GM19467 (cell line): ENCODE results near the gene H2BK1.

ENCODE experiments used
- ATAC-seq: cut with Tn5 transposase; IDR thresholded peaks from one replicate; pipeline ENCODE4 v1.9.1; 2021; ENCODE audit warnings: mild to moderate bottlenecking, moderate library complexity; ENCODE audit not compliant: unreplicated experiment

The H2BK1 gene

DNA sequence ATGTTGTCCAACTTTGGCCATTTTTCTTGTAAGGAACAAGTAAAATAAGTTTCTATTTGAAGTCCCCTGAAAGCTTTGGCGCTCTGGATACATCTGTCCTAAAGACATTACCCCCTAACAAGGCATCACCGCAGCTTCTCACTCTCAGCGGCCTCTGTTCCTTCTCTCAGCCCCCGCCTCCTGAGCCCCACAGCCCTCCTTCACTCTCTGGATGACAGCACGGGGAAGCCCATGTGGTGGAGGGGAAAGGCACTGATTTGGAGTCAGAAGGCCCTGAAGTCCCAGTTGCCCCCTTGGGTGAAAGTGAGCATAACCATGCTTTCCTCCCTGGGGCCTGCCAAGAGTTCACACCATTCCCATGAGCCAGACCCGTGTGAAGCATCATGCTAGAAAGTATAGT is 4.6 kb downstream of the H2BK1 start:
- no peak for ATAC-seq

DNA sequence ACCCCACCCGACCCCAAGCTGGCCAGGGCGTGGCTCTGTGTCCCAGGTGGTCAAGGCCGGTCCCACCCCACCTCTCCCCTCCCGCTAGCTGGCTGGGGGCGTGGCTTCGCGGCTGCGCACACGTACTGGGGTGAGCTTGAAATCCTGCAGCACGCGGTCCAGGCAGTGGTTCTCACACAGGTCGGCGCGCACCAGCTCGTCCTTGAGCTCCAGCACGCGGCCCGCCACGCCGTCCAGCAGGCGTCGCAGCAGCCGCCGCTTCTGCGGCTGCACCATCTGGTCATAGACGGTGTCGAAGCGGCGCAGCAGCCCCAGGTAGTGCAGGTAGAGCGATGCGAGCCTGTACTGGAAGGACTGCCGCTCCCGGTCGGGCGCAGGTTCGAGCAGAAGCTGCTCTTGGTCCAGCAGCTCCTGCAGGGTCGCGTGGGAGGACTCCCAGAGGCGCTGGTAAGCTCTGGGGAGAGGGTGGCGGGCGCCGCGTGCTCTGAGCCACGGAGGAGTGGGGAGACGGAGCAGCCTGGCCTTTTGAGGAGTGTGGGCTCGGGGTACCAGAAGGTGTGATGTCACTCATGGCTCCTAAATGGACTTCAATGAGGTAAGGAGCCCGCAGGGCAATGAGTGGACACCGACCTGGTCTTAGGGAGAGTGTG is 5.8 kb downstream of the H2BK1 start:
- no peak for ATAC-seq

DNA sequence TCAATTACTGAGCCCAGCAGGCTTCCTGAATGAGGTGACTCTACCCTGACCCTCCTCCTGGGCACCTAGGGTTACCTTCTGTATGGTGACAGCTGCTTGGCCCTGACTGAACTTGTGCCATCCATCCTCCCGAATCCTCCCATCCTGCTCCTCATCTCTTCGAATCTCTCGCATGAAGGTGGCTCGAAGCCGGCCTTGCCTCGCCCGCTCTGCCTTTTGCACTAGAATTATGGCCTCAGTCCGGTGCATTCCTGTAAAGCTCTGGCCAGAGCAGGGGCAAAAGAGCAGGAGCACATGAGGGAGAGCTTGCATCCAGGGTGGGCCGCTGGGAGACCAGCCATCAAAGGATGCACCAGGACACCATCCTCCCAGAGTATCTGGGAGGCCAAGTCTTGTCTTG is 7.5 kb downstream of the H2BK1 start:
- ATAC-seq: no peak

- no peak for ATAC-seq
These were observed 8.5 kb downstream of the H2BK1 start for GRCh38 chr7:151201751-151202150.

DNA sequence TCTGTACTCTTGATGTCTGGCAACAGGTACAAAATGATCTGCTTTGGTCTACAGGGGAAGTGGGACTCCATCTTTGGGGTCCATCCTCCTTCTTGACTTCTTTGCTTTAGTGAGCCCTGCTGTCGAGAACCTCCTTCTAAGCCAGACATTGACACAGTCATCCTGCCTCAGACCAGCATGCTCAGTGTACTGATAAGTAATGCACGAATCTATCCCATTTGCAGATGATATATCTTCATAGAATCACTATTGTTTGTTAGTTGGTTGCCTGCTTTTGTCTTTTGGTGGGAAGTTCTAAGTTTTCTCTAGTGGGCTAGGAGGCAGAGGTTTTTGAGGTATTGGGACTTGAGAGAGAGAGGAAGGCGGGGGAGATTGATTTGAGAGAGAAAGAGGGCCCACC is 8.9 kb downstream of the H2BK1 start:
- no peak for ATAC-seq

- no peak for ATAC-seq
These were observed 11.1 kb downstream of the H2BK1 start for GRCh38 chr7:151198945-151199848.

DNA sequence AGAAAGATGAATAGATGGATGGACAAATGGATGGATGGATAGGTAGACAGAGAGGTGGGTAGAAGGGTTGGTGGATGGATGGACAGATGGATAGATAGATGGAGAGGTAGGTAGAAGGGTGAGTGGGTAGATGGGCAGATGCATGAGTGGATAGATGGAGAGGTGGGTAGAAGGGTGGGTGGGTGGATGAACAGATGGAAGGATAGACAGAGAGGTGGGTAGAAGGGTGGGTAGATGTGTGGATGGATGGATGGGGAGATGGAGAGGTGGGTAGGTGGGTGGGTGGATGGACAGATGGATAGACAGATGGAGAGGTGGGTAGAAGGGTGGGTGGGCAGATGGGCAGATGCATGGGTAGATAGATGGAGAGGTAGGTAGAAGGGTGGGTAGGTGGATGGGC is 12.4 kb downstream of the H2BK1 start:
- no peak for ATAC-seq

DNA sequence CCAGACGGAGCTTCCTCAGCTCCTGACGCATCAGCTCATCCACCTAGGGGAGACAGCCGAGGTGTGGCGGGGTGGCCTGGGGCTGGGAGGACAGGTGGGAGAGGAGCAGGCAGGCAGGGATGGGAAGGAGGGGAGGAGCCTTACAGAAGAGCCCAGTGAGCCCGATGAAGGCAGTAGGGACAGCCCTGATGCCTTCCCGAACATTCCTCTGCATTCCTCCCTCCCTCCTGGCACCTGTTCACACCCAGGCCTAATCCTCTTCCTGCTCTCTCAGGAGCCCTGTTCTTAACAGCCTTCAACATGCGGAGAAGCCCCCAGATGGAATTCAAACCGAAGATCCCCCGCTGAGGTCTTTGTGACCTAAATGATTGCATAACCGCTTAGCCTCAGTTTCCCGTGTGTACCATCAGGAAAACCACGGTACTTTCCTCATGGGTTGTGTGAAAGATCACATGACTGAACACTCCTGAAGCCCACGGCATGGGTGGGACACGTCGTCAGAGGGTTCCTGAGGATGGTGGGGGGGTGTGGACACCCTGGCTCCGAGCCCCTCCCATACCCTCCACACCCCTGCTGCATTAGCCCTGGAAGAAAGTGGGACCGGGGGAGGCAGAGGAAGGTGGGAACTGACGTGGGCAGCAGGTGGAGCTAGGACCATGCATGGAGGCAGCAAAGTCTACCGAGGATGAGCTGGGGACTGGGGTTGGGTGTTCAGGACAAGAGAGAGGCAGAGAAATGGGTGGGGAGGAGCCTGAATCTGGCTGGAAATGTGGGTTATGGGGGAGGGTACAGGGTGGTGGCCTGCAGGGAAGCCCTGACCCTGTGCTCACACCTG is 14.5 kb downstream of the H2BK1 start:
- ATAC-seq: no peak

DNA sequence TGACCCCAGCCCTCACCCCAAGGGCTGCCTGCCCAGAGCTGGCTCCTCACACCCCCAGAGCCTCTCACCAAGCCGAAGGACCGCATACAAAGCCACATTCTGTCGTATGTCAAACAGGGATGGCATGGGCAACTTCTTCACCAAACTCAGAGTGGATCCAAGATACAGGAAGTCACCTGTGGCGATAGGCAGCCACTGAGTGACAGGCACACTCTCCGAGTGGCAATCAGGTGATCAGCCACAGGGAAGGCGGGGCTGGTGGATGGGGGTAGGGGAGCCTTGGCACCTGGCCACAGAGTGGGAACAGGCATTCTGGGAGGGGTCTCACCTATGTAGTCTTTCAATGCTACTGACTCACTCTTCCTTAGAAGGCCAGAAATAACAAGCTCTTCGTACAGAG is 16.1 kb downstream of the H2BK1 start:
- no peak for ATAC-seq

GRCh38 chr7:151193203-151193978 is 16.9 kb downstream of the H2BK1 start:
- no peak for ATAC-seq

DNA sequence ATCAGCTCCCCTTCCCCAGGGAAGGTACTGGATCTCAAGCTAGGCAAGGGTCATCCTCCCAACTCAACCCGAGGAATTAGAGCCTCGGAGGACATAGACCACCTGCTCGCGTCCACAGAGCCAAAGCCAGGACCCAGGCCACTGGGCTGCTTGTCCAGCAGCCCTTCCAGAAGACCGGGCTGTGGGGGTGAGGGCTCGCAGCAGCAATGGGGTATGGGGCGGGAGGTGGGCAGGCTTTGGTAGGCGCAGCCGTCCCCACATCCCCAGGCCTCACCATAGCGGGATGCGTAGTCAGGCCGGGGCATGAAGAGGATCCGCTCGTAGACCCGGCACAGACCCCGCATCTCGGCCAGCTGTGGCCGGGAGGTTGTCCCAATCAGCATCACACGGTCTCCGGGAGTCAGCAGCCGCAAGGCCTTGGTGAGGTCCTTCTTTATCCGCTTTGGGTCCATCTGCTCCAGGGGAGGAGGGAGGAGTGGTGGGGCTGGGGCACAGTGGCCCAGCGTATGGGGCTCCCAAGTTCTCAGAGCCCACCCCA is 18.2 kb downstream of the H2BK1 start:
- no peak for ATAC-seq

DNA sequence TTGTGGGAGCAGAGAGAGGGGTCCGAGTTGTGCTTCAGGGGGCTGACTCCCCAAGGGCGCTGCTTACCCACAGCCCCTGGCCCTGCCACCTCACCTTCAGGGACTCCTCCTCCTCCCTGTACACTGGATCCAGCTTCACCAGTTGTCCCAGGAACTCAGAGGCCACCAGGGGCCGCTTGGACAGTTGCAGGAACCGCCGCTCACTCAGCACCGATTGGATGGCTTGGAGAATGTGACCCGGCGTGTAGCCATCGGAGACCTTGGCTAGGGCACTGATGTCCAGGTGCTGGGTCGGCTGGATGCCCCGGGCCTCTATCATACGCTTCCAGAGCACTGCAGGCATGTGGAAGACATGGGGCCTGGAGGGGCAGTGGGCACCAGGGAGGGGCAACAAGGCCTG is 18.7 kb downstream of the H2BK1 start:
- ATAC-seq: no peak

DNA sequence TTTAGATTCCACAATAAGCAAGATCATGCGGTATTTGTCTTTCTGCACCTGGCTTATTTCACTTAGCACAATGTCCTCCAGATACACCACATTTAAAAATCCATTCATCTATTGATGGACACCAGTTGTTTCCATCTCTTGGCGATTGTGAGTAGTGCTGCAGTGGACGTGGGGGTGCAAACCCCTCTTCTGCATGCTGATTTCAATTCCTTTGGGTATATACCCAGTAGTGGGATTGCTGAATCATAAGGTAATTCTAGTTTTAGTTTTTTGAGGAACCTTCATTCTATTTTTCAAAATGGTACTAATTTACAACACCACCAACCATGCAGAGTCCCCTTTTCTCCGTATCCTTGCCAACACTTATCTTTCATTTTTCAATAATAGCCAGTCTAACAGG is 21.2 kb downstream of the H2BK1 start:
- ATAC-seq: no peak

DNA sequence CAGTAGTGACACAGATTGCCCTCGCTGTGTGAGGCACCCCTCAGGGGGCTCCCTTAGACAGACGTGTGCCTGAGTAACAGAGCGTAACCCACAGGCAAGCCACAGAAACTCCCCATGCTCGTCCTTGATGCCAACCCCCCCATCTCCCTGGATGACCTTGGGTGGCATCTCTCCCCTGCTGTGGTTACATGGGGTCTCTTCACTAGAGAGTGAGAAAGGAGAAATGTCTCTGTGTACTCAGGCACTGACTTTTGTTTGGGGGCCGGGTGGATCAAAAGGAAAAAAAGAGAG is 22.1 kb downstream of the H2BK1 start:
- ATAC-seq: no peak

GRCh38 chr7:151187409-151188251 is 22.7 kb downstream of the H2BK1 start:
- ATAC-seq: no peak

DNA sequence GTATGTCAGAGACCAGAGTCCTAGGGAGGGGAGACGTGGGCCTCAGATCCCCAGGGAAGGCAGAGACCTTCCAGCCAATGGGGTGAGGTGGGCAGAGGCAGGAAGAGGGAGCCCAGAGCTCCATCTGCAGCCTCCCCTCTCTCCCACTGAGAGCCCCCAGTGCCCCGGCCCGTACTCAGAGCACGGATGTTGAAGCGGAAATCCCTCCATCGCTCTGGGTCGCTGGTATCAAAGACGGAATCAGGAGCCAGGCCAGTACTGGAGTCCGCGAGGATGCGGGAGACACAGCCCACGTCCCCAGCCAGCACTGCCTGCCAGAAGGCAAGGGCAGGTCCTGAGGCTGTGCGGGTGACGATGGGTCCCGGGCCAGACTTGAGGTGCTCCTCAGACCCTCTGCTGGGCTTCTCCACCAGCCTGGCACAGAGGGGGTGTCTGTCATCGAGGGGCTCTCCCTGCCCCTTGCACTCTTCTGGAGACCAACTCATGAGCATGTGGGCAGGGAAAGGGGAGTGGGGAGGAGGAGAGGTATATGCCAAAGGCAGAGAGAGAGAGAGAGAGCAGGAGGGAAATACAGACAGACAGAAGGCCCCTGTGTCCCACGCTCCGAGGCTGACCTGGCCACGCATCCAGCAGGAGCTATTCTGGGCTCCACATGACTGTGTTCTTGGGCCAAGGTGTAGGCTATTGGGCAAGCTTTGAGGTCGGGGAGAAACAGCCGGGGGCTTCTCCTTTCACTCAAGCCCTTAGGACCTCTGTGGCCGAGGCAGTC is 23.5 kb downstream of the H2BK1 start, which contains the start of gene ASB10:
TSS of gene ASB10 (minus strand) at position 611 of the 769 bp plus-strand sequence. CDS start at position 491, 120 bp downstream.
- no peak for ATAC-seq

GRCh38 chr7:151185762-151186639 is 24.3 kb downstream of the H2BK1 start:
- no peak for ATAC-seq

- ATAC-seq: no peak
These were observed 29.3 kb downstream of the H2BK1 start for GRCh38 chr7:151181011-151181431.
